ENCODE measurements around the gene ABCB7.

The ABCB7 gene

DNA sequence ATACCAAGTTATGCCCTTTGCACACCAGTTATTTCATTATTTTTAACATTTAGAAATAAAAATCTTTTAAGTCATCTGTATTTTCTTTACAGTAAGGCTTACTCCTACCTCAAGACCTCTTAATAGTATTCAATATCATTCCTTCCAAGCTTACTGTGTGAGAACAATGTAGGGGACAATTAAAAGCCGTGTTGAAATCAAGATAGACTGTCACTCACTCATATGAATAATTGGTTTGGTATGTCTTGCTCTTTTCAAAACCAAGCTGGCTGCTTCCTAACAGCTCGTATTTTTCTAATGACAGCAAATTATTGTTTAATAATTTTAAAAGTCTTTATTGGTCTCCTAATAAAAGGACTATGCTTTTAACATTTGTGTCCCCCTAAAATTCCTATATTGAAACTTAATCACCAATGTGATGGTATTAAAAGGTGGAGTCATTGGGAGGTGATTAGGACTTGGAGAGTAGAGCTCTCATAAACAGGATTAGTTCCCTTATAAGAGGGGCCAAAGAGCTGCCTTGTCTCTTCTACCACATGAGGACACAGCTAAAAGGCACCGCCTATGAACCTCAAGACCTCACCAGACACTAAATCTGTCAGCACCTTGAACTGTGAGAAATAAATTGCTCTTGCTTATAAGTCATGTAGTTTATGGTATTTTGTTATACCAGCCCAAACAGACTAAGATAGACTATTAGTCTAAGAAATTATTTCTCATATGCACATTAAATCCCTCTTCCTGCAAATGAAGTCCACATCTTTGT, 4.1 kb downstream of the ABCB7 start:
- Histone ChIP-seq H3K36me3 (ENCODE audit: control insufficient read depth in 2 of 2, insufficient read depth in 1 of 2, low read length in 2 of 2) (peaks cover 3 to 5% of the 10 kb centered on the region in 2 experiments; a peak in 1 of 3 replicates), H3K4me3 (ENCODE audit: low read depth, low read length) (no peak overlapping the region), H3K27ac (ENCODE audit: extremely low read depth, low read depth, low read length) (no peak overlapping the region), H3K4me1 (ENCODE audit: control insufficient read depth, insufficient read depth, low read length) (peaks cover 2% of the 10 kb centered on the region; the same call in 1 of the 2 replicates), H3K9me3 (ENCODE audit: control insufficient read depth, insufficient read depth, low read depth, low read length) (no peaks in the 10 kb centered on the region; the same call in 1 of the 2 replicates)
- ChIA-PET CTCF (no interaction called here), POLR2A (interaction anchor here (1.0 kb wide), 1 partner anchor 122 kb away, joined by 3 read pairs; the partner anchor contains the start of gene UPRT)
- no peak for TF ChIP-seq ZNF785 (tag by site-specific recombination; IDR thresholded peaks at IDR 0.05)
- TF ChIP-seq ZNF768 (tag by site-specific recombination; IDR thresholded peaks at IDR 0.05): no peak
- no peak for TF ChIP-seq ZSCAN4 (tag by site-specific recombination; IDR thresholded peaks at IDR 0.05)
- TF ChIP-seq ZNF133 (tag by site-specific recombination; IDR thresholded peaks at IDR 0.05): no peak
- no peak for TF ChIP-seq ZFP37 (tag by site-specific recombination; IDR thresholded peaks at IDR 0.05)
- no peak for TF ChIP-seq ZNF777 (tag by site-specific recombination; IDR thresholded peaks at IDR 0.05; ENCODE audit: borderline replicate concordance)
- TF ChIP-seq AEBP2 (tag by site-specific recombination; IDR thresholded peaks at IDR 0.05; ENCODE audit: borderline replicate concordance): no peak
- TF ChIP-seq ZNF510 (tag by site-specific recombination; IDR thresholded peaks at IDR 0.05; ENCODE audit: insufficient replicate concordance): no peak
- TF ChIP-seq ZNF366 (tag by site-specific recombination; conservative IDR thresholded peaks at IDR 0.05): no peak
- TF ChIP-seq ZFP69B (tag by site-specific recombination; IDR thresholded peaks at IDR 0.05): no peak

GRCh38 chrX:75149654-75150053, 6.4 kb downstream of the ABCB7 start:
- no peak for TF ChIP-seq ZBTB7A (tag by site-specific recombination; IDR thresholded peaks at IDR 0.05; ENCODE audit: low read depth)
- TF ChIP-seq, protein P1, sequence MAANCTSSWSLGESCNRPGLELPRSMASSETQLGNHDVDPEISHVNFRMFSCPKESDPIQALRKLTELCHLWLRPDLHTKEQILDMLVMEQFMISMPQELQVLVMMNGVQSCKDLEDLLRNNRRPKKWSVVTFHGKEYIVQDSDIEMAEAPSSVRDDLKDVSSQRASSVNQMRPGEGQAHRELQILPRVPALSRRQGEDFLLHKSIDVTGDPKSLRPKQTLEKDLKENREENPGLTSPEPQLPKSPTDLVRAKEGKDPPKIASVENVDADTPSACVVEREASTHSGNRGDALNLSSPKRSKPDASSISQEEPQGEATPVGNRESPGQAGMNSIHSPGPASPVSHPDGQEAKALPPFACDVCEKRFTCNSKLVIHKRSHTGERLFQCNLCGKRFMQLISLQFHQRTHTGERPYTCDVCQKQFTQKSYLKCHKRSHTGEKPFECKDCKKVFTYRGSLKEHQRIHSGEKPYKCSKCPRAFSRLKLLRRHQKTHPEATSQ (tag by site-specific recombination; IDR thresholded peaks at IDR 0.05): no peak
- Histone ChIP-seq H3K27ac (ENCODE audit: extremely low read depth, low read depth, low read length) (no peak overlapping the region), H3K4me1 (ENCODE audit: control insufficient read depth, insufficient read depth, low read length) (no peaks in the 10 kb centered on the region), H3K9me3 (ENCODE audit: control insufficient read depth, insufficient read depth, low read depth, low read length) (no peaks in the 10 kb centered on the region; the same call in 1 of the 2 replicates), H3K4me3 (ENCODE audit: low read depth, low read length) (no peak overlapping the region), H3K36me3 (ENCODE audit: control insufficient read depth in 2 of 2, insufficient read depth in 1 of 2, low read length in 2 of 2) (peaks cover 3 to 5% of the 10 kb centered on the region in 2 experiments; a peak in 1 of 3 replicates)
- POLR2A ChIA-PET: no interaction called here
- CTCF ChIA-PET: interaction anchor here (0.7 kb wide), 1 partner anchor 288 kb away, joined by 3 read pairs; no protein-coding TSS in a partner anchor

DNA sequence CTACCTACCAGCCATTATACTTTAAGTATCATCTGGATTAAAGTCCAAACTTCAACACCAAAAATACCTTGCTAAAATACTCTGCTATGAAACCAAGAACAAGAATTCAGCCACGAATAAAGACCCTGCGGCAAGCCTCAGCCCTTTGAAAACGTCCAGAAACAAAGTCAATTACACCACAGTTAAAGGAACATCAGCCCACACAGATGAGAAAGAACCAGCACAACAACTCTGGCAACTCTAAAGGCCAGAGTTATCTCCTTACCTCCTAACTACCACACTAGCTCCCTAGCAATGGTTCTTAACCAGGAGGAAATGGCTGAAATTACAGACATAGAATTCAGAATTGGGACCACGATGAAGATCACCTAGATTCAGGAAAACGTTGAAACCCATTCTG, 23.4 kb downstream of the ABCB7 start:
- H3K4me3 ChIP-seq (ENCODE audit: low read depth, low read length): no peak overlapping the region
- POLR2A ChIA-PET: no interaction called here
- no peaks in the 10 kb centered on the region; the same call in 1 of the 2 replicates for H3K9me3 ChIP-seq (ENCODE audit: control insufficient read depth, insufficient read depth, low read depth, low read length)
- CTCF ChIA-PET: interaction anchor here (0.6 kb wide), 1 partner anchor 26 kb away, joined by 3 read pairs; no protein-coding TSS in a partner anchor
- no peaks in the 10 kb centered on the region for H3K4me1 ChIP-seq (ENCODE audit: control insufficient read depth, insufficient read depth, low read length)
- H3K36me3 ChIP-seq (ENCODE audit: control insufficient read depth in 2 of 2, insufficient read depth in 1 of 2, low read length in 2 of 2): peaks cover 0 to 3% of the 10 kb centered on the region in 2 experiments; a peak in 1 of 3 replicates
- no peak overlapping the region for H3K27ac ChIP-seq (ENCODE audit: extremely low read depth, low read depth, low read length)
- no peak for TF ChIP-seq KLF9 (tag by site-specific recombination; IDR thresholded peaks at IDR 0.05; ENCODE audit: low read depth)
- TF ChIP-seq ZSCAN23 (tag by site-specific recombination; IDR thresholded peaks at IDR 0.05): no peak
- TF ChIP-seq, protein P2, sequence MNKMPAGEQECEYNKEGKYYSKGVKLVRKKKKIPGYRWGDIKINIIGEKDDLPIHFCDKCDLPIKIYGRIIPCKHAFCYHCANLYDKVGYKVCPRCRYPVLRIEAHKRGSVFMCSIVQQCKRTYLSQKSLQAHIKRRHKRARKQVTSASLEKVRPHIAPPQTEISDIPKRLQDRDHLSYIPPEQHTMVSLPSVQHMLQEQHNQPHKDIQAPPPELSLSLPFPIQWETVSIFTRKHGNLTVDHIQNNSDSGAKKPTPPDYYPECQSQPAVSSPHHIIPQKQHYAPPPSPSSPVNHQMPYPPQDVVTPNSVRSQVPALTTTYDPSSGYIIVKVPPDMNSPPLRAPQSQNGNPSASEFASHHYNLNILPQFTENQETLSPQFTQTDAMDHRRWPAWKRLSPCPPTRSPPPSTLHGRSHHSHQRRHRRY (tag by site-specific recombination; IDR thresholded peaks at IDR 0.05): no peak
- TF ChIP-seq, protein P3, sequence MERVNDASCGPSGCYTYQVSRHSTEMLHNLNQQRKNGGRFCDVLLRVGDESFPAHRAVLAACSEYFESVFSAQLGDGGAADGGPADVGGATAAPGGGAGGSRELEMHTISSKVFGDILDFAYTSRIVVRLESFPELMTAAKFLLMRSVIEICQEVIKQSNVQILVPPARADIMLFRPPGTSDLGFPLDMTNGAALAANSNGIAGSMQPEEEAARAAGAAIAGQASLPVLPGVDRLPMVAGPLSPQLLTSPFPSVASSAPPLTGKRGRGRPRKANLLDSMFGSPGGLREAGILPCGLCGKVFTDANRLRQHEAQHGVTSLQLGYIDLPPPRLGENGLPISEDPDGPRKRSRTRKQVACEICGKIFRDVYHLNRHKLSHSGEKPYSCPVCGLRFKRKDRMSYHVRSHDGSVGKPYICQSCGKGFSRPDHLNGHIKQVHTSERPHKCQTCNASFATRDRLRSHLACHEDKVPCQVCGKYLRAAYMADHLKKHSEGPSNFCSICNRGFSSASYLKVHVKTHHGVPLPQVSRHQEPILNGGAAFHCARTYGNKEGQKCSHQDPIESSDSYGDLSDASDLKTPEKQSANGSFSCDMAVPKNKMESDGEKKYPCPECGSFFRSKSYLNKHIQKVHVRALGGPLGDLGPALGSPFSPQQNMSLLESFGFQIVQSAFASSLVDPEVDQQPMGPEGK (tag by site-specific recombination; IDR thresholded peaks at IDR 0.05): no peak
- TF ChIP-seq HOXC10 (CRISPR knock-in tag; IDR thresholded peaks at IDR 0.05): no peak
- TF ChIP-seq ZNF302 (tag by site-specific recombination; IDR thresholded peaks at IDR 0.05; ENCODE audit: low read depth): no peak
- TF ChIP-seq WT1 (tag by site-specific recombination; IDR thresholded peaks at IDR 0.05): no peak
- no peak for TF ChIP-seq REPIN1 (tag by site-specific recombination; IDR thresholded peaks at IDR 0.05; ENCODE audit: low read depth)
- no peak for TF ChIP-seq ZNF571 (tag by site-specific recombination; IDR thresholded peaks at IDR 0.05)
- TF ChIP-seq ZNF670 (tag by site-specific recombination; IDR thresholded peaks at IDR 0.05; ENCODE audit: low read depth): no peak
- no peak for TF ChIP-seq ZNF202 (tag by site-specific recombination; IDR thresholded peaks at IDR 0.05; ENCODE audit: borderline replicate concordance)
- TF ChIP-seq ZEB2 (tag by site-specific recombination; IDR thresholded peaks at IDR 0.05): no peak
